Measurements from ENCODE around the gene ABCG4. TPM values are rescaled to one million over a fixed set of nuclear protein-coding genes. Genes with fewer than 3 reads are reported as not detected.
"Not testable (repeated sequence)": the region's sequence is repeated elsewhere in the genome, so short reads cannot be mapped to it uniquely, and the experiment has no call there.

Gene ABCG4
- total RNA-seq, 1 donor, result 0.86 TPM

GRCh38 chr11:119194811-119195440 is 46.1 kb downstream of the ABCG4 start:
- no peak for DNase-seq (ENCODE audit: low read depth)
- no peak overlapping the region for H3K4me3 ChIP-seq (ENCODE audit: low read depth, low read length)
- no peak for TF ChIP-seq CTCF (IDR thresholded peaks at IDR 0.05; ENCODE audit: insufficient read depth, low read depth, low read length)

- H3K4me3 ChIP-seq (ENCODE audit: low read depth, low read length), result no peak overlapping the region
- no peak for TF ChIP-seq CTCF (IDR thresholded peaks at IDR 0.05; ENCODE audit: insufficient read depth, low read depth, low read length)
- peak; percentile 61 for DNase-seq (ENCODE audit: low read depth)
Observed at GRCh38 chr11:119195680-119196079, 46.8 kb downstream of the ABCG4 start.

GRCh38 chr11:119196833-119197483 is 48.1 kb downstream of the ABCG4 start:
- H3K4me3 ChIP-seq (ENCODE audit: low read depth, low read length), result no peak overlapping the region
- DNase-seq (ENCODE audit: low read depth), result peak; percentile 89
- TF ChIP-seq CTCF (IDR thresholded peaks at IDR 0.05; ENCODE audit: insufficient read depth, low read depth, low read length), result peak; percentile 83

- no peak for TF ChIP-seq CTCF (IDR thresholded peaks at IDR 0.05; ENCODE audit: insufficient read depth, low read depth, low read length)
- no peak for DNase-seq (ENCODE audit: low read depth)
- H3K4me3 ChIP-seq (ENCODE audit: low read depth, low read length), result no peak overlapping the region
Observed at GRCh38 chr11:119198925-119199324, 50.1 kb downstream of the ABCG4 start.

- DNase-seq (ENCODE audit: low read depth); H3K4me3 ChIP-seq (ENCODE audit: low read depth, low read length): not testable (repeated sequence)
Observed at GRCh38 chr11:119201236-119201635, 52.4 kb downstream of the ABCG4 start.

- no peak for DNase-seq (ENCODE audit: low read depth)
- TF ChIP-seq CTCF (IDR thresholded peaks at IDR 0.05; ENCODE audit: insufficient read depth, low read depth, low read length), result no peak
- H3K4me3 ChIP-seq (ENCODE audit: low read depth, low read length), result no peak overlapping the region
Observed at GRCh38 chr11:119202554-119202953, 53.7 kb downstream of the ABCG4 start.

- no peak for DNase-seq (ENCODE audit: low read depth)
- no peak overlapping the region for H3K4me3 ChIP-seq (ENCODE audit: low read depth, low read length)
- no peak for TF ChIP-seq CTCF (IDR thresholded peaks at IDR 0.05; ENCODE audit: insufficient read depth, low read depth, low read length)
Observed at GRCh38 chr11:119204066-119204465, 55.2 kb downstream of the ABCG4 start.

Measured in fibroblast of villous mesenchyme (primary cell).